H4 (cell line): Measurements from ENCODE around the gene DRAXIN. TPM values are rescaled to one million over a fixed set of nuclear protein-coding genes. Genes with fewer than 3 reads are reported as not detected.

Experiments
- DNase-seq: peaks from one replicate; pipeline ENCODE4 v3.0.0-alpha.2; 2015; ENCODE audit warnings: low spot score
- total RNA-seq: library from RNA; depleted of rRNA; stranded (reverse); fragments of >200 nt; shearing (Covaris generic); gene quantifications from 2 replicates; pipeline ENCODE4 v1.2.3, GENCODE V29; 2014; rRNA removed

Gene DRAXIN
- total RNA-seq, 1 experiment from 2014 or later, result not detected

DNA sequence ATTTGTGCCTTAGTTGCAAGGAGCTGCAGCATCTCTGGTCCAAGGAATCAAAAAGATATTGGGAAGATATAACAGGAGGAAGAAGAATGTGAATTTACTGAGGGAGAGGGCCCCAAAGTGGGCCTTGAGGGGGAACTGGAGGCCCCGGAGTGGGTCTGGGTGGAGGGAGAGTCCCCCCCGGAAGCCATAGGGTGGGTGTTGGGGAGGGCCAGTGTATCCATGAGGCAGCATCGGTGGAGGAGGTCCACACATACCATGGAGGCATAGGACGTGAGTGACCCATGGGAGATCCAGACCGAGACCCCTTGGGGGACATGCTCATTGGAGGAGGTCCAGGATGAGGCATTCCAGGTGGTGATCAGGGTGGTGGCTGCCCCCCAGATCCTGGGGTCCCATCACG is 69.8 kb downstream of the DRAXIN start:
- no peak for DNase-seq

DNA sequence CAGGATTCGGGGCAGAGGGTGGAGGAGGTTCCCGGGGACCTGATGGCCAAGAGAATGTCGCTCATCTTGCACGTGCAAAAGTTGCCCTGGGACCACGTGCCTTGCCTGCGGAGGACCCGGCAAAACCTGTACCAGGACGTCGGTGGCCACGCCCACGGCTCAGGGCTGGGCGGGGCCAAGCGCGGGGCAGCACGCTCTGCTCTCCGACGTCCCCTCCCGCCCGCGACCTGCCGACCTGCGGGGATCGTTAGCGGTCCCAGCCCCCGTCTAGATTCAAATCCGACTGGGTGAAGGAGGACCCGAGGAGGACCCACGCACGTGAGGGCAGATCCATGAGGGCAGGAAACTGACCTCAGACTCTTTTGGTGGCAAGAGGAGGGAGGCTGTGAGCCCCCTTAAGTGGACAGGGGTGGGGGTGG is 70.5 kb downstream of the DRAXIN start, which contains the start of gene C1orf167:
Gene C1orf167 (plus strand): TSS at position 206 of the 419 bp plus-strand sequence. CDS start 2,208 bp downstream, outside the sequence.
- no peak for DNase-seq

DNA sequence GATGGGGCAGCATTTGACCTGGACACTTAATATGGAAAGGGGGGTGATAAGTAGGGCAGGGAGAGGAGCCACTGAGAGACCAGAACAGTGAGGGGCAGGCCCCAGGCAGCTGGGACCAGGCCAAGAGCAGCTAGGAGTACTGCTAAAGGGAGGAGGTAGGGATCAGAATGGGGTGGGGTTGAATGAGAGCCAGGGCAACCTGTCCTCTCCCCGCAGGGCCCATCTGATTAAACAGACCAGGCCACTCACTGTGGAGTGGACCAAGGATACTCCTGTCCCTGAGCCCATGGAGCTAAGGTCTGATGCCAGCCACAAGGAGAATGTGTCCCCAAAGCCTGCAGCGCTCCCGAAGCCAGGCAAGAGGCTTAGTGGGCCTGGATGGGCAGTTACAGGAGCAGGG is 72.6 kb downstream of the DRAXIN start:
- no peak for DNase-seq

DNA sequence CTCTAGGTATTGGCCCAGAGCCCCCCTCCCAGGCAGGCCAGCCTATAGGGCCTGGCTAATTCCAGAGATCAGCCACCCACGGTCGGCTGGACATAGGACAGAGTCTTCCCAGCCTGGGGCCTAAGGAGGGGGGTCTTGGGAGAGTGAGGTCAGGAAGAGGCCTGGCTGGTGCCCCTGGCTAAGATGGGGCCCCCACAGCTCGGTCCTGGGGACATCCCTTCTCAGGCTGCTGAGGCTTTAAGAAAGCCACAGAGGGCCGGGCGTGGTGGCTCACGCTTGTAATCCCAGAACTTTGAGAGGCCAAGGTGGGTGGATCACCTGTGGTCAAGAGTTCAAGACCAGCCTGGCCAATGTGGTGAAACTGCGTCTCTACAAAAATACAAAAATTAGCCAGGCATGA is 73.0 kb downstream of the DRAXIN start:
- no peak for DNase-seq

DNA sequence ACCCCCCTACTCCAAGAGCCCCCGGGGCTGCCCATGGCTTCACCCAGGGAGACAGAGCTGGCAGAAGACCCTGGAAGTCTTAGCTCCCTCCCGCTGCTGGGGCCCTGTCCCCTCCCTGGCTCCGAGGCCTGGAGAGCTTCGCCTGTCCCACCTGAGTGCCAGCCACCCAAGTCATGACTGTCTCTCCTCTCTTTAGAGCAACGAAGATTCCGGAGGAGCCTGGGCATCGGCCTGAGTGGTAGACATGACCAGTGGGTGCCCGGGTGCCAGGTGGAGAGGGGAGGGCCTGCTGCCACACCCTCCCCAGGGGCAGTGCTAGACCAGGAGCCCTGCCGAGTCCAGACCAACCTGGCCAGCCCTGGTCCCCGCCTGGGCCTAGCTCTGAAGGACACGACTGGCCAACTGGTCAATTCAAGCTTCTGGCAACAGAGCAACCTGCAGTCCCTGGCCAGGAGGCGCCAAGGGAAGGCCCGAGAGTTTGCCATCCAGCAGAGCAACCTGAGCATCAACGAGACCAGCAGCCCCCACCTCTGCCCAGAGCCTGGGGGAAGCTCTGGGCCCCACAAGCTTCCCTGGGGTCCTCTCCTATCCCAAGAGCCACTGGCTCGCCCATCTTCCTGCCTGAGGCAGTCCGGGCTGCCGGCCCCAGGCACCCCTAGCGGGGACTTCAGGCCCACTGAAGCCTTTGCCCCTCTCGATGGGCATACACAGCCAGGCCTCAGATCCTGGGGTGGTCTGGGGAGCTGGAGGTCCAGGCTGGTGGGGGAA is 74.3 kb downstream of the DRAXIN start:
- no peak for DNase-seq

DNA sequence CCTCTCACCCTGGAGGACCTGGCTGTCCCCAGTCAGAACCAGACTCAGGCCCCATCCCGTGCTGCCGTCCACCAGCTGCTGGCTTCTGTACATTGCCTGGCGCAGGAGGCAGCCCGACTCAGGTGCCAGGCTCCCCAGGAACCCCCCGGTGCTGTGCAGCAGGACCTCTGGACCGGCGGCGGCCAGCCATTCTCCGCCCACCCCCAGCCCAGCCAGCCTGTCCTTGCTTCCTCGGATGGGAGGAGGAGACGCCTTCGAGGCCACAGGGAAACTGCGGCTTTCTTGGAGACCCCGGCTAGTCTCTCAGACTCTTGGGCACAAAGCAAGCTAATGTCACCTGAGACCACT is 74.9 kb downstream of the DRAXIN start:
- no peak for DNase-seq

DNA sequence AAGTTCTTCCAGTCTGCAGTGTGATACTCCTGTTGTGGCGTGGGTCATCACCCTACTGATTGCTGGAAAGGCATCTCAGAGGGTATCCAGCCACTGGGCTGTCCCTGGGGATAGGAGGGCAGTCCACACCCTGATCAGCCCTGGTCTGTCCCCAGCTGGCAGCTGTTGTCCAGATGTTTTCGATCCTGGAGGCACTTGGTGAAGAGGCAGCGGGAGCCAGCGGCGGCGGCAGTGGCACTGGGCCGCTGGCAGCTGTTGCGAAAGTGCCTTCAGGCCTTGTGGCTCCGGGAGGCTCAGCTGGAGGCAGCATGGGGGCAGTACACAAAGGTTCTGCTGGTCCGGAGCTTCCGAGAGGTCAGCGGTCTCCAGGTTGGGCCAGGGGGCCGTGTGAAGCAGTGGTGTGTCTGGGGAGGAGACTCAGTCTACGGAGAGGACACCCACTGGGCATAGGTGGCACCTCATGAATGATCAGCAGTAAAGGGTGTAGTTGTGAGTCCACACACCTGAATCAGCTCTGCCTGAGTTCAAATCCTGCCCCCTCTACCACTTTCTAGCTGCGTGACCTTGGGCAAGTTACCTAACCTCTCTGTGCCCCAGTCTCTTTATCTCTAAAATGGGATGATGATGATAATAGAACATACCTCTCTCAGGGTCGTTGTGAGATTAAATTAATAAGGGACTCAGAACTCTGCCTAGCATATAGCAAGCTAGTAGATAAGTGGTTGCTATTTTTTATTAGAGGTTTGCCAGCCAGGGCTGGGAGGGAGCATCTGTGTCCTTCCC is 76.6 kb downstream of the DRAXIN start:
- DNase-seq, result no peak

DNA sequence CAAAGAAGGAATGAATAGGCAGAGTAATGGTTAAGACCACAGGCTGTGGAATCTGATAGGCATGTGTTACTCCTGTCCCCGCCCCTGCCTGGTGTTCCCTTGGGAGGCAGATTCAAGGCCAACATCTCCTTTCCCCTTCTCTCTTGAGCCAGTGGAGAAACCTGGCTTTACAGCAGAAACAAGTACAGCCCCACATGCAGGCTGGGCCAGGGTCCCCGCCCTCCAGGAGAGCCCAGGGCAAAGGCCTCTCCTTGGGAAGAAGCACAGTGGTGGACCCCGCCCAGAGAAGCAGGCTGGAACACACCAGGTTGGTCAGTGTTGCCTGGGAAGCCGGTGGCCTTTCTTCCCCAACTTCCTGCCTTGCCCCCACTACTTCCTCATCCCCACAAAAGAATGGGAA is 77.3 kb downstream of the DRAXIN start:
- DNase-seq, result no peak

DNA sequence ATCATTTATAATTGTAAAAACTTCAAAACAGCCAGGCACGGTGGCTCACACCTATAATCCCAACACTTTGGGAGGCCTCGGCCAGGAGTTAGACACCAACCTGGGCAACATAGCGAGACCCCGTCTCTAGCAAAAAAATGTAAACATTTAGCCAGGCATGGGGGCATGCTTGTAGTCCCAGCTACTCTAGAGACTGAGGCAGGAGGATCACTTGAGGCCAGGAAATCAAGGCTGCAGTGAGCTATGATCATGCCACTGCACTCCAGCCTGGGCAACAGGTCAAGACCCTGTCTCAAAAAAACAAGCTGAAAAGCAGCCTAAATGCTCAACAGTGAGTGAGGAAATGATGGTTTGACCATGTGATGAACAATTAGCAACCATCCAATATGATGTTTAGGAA is 77.8 kb downstream of the DRAXIN start:
- no peak for DNase-seq

DNA sequence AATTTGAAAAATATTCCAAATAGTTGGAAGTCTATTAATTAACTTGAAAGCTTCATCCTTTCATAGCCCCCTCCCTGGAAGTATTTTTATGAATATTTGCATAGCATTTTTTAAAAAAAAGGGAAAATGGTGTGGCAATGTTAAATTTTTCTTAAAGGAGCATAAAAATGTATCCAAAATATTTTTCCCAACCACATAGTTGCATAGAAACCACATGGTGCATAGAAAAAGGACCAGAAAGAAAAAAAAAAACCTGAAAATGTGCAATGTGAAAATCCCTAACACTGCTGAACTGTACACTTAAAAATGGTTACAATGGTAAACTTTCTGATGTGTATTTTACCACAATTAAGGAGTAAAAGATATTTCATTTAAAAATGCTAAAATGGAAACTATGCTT is 78.5 kb downstream of the DRAXIN start:
- DNase-seq, result no peak

DNA sequence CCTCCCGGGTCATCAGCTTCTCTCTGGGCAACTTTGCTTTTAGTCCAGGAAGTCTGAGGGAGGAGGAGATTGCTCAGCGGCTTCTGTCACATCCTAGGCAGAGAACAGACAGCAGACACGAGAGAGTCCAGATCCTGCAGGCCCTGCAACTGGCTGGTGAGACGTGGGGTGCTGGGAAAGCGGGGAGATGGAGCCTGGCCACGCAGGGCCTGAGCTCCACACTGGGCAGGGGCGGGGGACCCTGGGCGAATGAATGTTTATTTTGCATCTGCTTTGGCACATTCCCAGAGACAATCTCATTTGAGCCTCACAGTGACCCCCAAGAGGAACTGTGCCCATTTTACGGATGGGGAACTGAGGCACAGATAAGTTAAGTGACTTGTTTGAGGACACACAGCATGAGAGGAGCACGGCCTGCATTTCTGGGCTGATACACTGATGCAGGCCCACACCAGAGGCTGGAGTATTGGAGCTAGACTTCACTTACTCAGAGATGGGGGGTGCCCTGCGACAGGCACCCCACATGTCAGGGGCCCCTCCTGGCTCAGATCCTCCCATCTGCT is 80.1 kb downstream of the DRAXIN start:
- no peak for DNase-seq

DNA sequence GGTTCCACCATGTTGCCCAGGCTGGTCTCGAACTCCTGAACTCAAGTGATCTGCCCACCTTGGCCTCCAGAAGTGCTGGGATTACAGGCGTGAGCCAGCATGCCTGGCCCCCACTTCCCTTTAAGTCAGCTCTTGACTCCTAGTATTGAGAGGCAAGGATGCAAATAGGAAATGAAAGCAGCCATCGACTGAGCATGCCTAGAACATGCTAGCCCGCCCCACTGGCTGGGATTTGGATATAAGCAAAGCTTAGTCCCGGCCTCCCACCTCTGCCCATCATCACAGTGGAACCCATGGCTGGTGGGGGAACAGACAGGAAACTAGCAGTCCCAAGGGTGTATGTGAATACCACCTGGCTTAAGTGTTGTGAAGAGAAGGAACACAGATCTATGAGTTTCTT is 80.9 kb downstream of the DRAXIN start:
- DNase-seq, result no peak

DNA sequence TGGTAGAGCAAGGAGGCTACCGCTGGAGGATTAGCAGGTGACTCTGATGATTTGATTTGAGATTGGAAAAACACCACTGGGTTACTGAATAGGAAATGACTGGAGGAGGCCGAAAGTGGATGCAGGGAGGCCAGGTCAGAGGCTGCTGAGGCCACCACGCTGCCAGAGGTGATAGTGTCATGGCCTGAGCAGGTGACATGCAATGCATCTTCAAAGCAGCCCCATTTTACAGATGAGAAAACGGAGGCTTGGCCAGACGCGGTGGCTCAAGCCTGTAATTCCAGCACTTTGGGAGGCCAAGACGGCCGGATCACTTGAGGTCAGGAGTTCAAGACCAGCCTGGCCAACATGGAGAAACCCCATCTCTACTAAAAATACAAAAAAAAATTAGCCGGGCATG is 83.2 kb downstream of the DRAXIN start:
- DNase-seq, result no peak

Other genes starting within 250 kb of the DRAXIN start
- 0.27 and 0.31 TPM in 2 replicates for gene DISP3, start 212.6 kb upstream of the DRAXIN start, total RNA-seq
- 0.76 and 2.3 TPM in 2 replicates for gene FBXO2, start 37.3 kb upstream of the DRAXIN start, total RNA-seq
- gene FBXO44, start 36.8 kb upstream of the DRAXIN start, total RNA-seq, result 7.8 and 8.8 TPM in 2 replicates
- gene FBXO6, start 27.5 kb upstream of the DRAXIN start, total RNA-seq, result 7.2 and 7.4 TPM in 2 replicates
- gene MAD2L2, start 10.6 kb upstream of the DRAXIN start, total RNA-seq, result 130 and 134 TPM in 2 replicates
- gene AGTRAP, start 44.4 kb downstream of the DRAXIN start, total RNA-seq, result 65.1 and 74.0 TPM in 2 replicates
- not detected in 2 replicates for gene C1orf167, start 70.5 kb downstream of the DRAXIN start, total RNA-seq
- gene MTHFR, start 114.3 kb downstream of the DRAXIN start, total RNA-seq, result 3.6 and 6.0 TPM in 2 replicates
- 1.8 and 4.4 TPM in 2 replicates for gene CLCN6, start 114.5 kb downstream of the DRAXIN start, total RNA-seq
- not detected in 2 replicates for gene NPPA, start 156.1 kb downstream of the DRAXIN start, total RNA-seq
- gene NPPB, start 167.2 kb downstream of the DRAXIN start, total RNA-seq, result not detected in 2 replicates
- gene KIAA2013, start 234.7 kb downstream of the DRAXIN start, total RNA-seq, result 29.9 and 38.9 TPM in 2 replicates
- gene PLOD1, start 243.0 kb downstream of the DRAXIN start, total RNA-seq, result 105 and 112 TPM in 2 replicates